Sigmoid colon (tissue), 4 donors: ENCODE measurements around the gene ACMSD.

Experiments
- CTCF ChIP-seq, 4 experiments: fragments of 450-650 bp in 3 of 4; fragments of 200-600 bp in 1 of 4; IDR thresholded peaks; one replicate each; pipeline ENCODE4 v1.5.1; 2016 to 2019; ENCODE audit warnings: antibody characterized with exemption in 4 of 4, mild to moderate bottlenecking in 3 of 4, moderate library complexity in 2 of 4
- EP300 ChIP-seq, 4 donors: sonication (generic); formaldehyde crosslinking; IDR thresholded peaks; one replicate each; pipeline ENCODE4 v1.6.1; 2017; ENCODE audit warnings: antibody characterized with exemption in 4 of 4
- POLR2A ChIP-seq, 2 donors: fragments of 450-650 bp; IDR thresholded peaks; one replicate each; pipeline ENCODE4 v1.6.1; 2016; ENCODE audit warnings: antibody characterized with exemption in 2 of 2, mild to moderate bottlenecking in 2 of 2, moderate library complexity in 2 of 2

DNA sequence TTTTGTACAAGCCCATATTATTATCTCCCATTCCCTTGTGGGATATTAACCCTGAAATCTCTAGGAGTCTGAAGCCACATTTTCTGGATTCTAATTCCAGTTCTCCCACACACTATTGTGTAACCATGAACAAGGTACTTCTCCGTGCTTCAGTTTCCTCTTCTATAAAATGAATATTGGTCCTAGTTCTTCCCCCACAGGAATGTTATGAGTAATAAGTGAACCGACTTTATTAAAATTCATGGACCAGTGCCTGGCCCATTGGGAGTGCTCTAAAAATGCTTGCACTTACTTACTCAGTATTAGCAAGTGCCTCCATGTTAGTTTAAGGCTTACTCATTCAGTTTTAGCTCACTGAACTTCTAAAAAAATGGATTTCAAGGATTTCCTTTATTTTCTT, 1.4 kb upstream of the ACMSD start:
- TF ChIP-seq CTCF (IDR thresholded peaks at IDR 0.05) (no peak), POLR2A (IDR thresholded peaks at IDR 0.05) (no peak), EP300 (IDR thresholded peaks at IDR 0.05) (no peak)
